SK-N-SH (cell line): ENCODE data around the gene PUS3. TPM values are rescaled to one million over a fixed set of nuclear protein-coding genes. Genes with fewer than 3 reads are reported as not detected.
"Not testable (repeated sequence)": the region's sequence is repeated elsewhere in the genome, so short reads cannot be mapped to it uniquely, and the experiment has no call there.

ENCODE experiments used
- CTCF ChIA-PET: fragments of 300-600, 350-600 bp; formaldehyde crosslinking; extraction: SDS; loops from one replicate; lab custom pipeline; 2021; lab: Yijun Ruan, JAX
- POLR2A ChIA-PET: fragments of 350-600 bp; sonication (Branson Sonifier 250); formaldehyde crosslinking; extraction: SDS; loops from one replicate; lab custom pipeline; 2020; ENCODE audit warnings: antibody characterized with exemption, inconsistent platforms; lab: Yijun Ruan, JAX
- DNase-seq: peaks from one replicate; pipeline ENCODE4 v3.0.0; 2012
- H2AFZ ChIP-seq: fragments of 200-600 bp; sonication (generic); 2 replicates; pipeline ENCODE4 v1.8.1; 2016; ENCODE audit warnings: antibody characterized with exemption, mild to moderate bottlenecking, low read depth
- H3F3A ChIP-seq: fragments of 200-600 bp; sonication (generic); replicated peaks from 2 replicates; pipeline ENCODE3; 2016; ENCODE audit warnings: antibody characterized with exemption, mild to moderate bottlenecking; ENCODE audit not compliant: insufficient read depth
- H3K27ac ChIP-seq, 2 experiments: fragments of 200-500 bp in 1 of 2; fragments of 200-600 bp in 1 of 2; sonication (Bioruptor generic) in 1 of 2; sonication (generic), shearing (Covaris generic) in 1 of 2; 2 replicates each; pipeline versions ENCODE4 v1.5.1 to v1.6.1; 2014 to 2016; ENCODE audit warnings: low read depth in 2 of 2, inconsistent platforms in 1 of 2, low read length in 1 of 2, mild to moderate bottlenecking in 1 of 2, mixed read lengths in 1 of 2
- H3K27me3 ChIP-seq: fragments of 200-600 bp; sonication (generic), shearing (Covaris generic); 2 replicates; pipeline ENCODE4 v1.6.1; 2016; ENCODE audit warnings: mixed run types; ENCODE audit not compliant: insufficient read depth
- H3K36me3 ChIP-seq, 2 experiments: fragments of 200-500 bp in 1 of 2; fragments of 200-600 bp in 1 of 2; sonication (Bioruptor generic) in 1 of 2; sonication (generic) in 1 of 2; replicated peaks in 1 of 2; 2 replicates each; pipeline versions ENCODE3 to v1.5.1; 2014 to 2016; ENCODE audit warnings: low read length in 1 of 2, mild to moderate bottlenecking in 1 of 2; ENCODE audit not compliant: insufficient read depth in 2 of 2, control insufficient read depth in 1 of 2
- H3K4me1 ChIP-seq, 2 experiments: fragments of 200-500 bp in 1 of 2; fragments of 200-600 bp in 1 of 2; sonication (Bioruptor generic) in 1 of 2; sonication (generic), shearing (Covaris generic) in 1 of 2; 2 replicates each; pipeline versions ENCODE4 v1.5.1 to v1.6.1; 2014 to 2016; ENCODE audit warnings: low read depth in 1 of 2, low read length in 1 of 2, mixed run types in 1 of 2; ENCODE audit not compliant: insufficient read depth in 2 of 2, control insufficient read depth in 1 of 2
- H3K4me2 ChIP-seq: fragments of 200-600 bp; sonication (generic), shearing (Covaris generic); 2 replicates; pipeline ENCODE4 v1.6.1; 2017; ENCODE audit warnings: mixed run types
- H3K4me3 ChIP-seq, 2 experiments: fragments of 200-500 bp in 1 of 2; fragments of 200-600 bp in 1 of 2; sonication (Bioruptor generic) in 1 of 2; sonication (generic), shearing (Covaris generic) in 1 of 2; 2 replicates each; pipeline versions ENCODE4 v1.5.1 to v1.8.1; 2014 to 2016; ENCODE audit warnings: low read depth in 2 of 2, inconsistent platforms in 1 of 2, low read length in 1 of 2, mild to moderate bottlenecking in 1 of 2, mixed read lengths in 1 of 2, moderate library complexity in 1 of 2
- H3K79me2 ChIP-seq: fragments of 200-600 bp; sonication (generic); 2 replicates; pipeline ENCODE4 v1.8.1; 2017; ENCODE audit warnings: mild to moderate bottlenecking; ENCODE audit not compliant: insufficient read depth
- H3K9ac ChIP-seq: fragments of 200-600 bp; sonication (generic); 2 replicates; pipeline ENCODE4 v1.6.1; 2017; ENCODE audit warnings: mixed run types
- H3K9me2 ChIP-seq: fragments of 200-600 bp; sonication (generic); 2 replicates; pipeline ENCODE4 v1.6.1; 2017; ENCODE audit warnings: mixed run types
- H3K9me3 ChIP-seq: fragments of 200-600 bp; sonication (generic); 2 replicates; pipeline ENCODE4 v1.6.1; 2017; ENCODE audit warnings: mixed run types, mild to moderate bottlenecking, moderate library complexity
- H4K20me1 ChIP-seq: fragments of 200-600 bp; sonication (generic); 2 replicates; pipeline ENCODE4 v1.6.1; 2017; ENCODE audit warnings: mild to moderate bottlenecking, mixed run types; ENCODE audit not compliant: insufficient read depth
- CTCF ChIP-seq: fragments of 200-600 bp; sonication (generic); IDR thresholded peaks from 2 replicates; pipeline ENCODE4 v1.6.1; 2017; ENCODE audit warnings: antibody characterized with exemption, mild to moderate bottlenecking, moderate library complexity
- EZH2phosphoT487 ChIP-seq: fragments of 200-600 bp; sonication (generic); IDR thresholded peaks from 2 replicates; pipeline ENCODE4 v1.6.1; 2017; ENCODE audit warnings: low read depth, mixed run types, mild to moderate bottlenecking, antibody characterized with exemption, moderate library complexity, borderline replicate concordance
- FOSL2 ChIP-seq: IDR thresholded peaks from 2 replicates; pipeline ENCODE4 v1.4.0; 2012; ENCODE audit warnings: low read depth, mild to moderate bottlenecking, moderate library complexity, borderline replicate concordance
- FOXJ3 ChIP-seq: sonication (generic); formaldehyde crosslinking; IDR thresholded peaks from 2 replicates; pipeline ENCODE4 v1.5.1; 2020; ENCODE audit warnings: mild to moderate bottlenecking, missing genetic modification reagents
- FOXM1 ChIP-seq: IDR thresholded peaks from 2 replicates; pipeline ENCODE4 v1.4.0; 2012; ENCODE audit warnings: low read depth, mild to moderate bottlenecking
- GABPA ChIP-seq: IDR thresholded peaks from 2 replicates; pipeline ENCODE4 v1.4.0; 2012; ENCODE audit warnings: low read depth, mild to moderate bottlenecking
- MEF2A ChIP-seq: IDR thresholded peaks from 2 replicates; pipeline ENCODE4 v1.4.0; 2012; ENCODE audit warnings: low read depth, borderline replicate concordance
- RCOR1 ChIP-seq: fragments of 150-350 bp; IDR thresholded peaks from 2 replicates; pipeline ENCODE4 v1.6.1; 2017; ENCODE audit warnings: antibody characterized with exemption, low read length
- TAF1 ChIP-seq: IDR thresholded peaks from 2 replicates; pipeline ENCODE4 v1.6.1; 2012; ENCODE audit warnings: low read depth, mild to moderate bottlenecking, low read length, moderate library complexity, borderline replicate concordance
- YY1 ChIP-seq: IDR thresholded peaks from 2 replicates; pipeline ENCODE4 v1.4.0; 2012; ENCODE audit warnings: low read depth, mild to moderate bottlenecking
- ZBTB33 ChIP-seq: IDR thresholded peaks from 2 replicates; pipeline ENCODE4 v1.4.0; 2012; ENCODE audit warnings: low read depth, borderline replicate concordance
- WGBS: methylation state at CpG from one replicate; pipeline ENCODE4 v1.1.6; 2017; ENCODE audit warnings: low lambda C conversion rate; 5-methylcytosine and 5-hydroxymethylcytosine counted together
- polyA plus RNA-seq, 3 experiments: library from polyadenylated mRNA; depleted of rRNA; stranded (reverse); fragments of >200 nt; gene quantifications; 2 replicates each; pipeline ENCODE4 v1.2.3, GENCODE V29; 2012

Gene PUS3
- polyA plus RNA-seq, 1 of the 3 experiments (the other 2 are of a cell fraction): 7.0 TPM

GRCh38 chr11:125871391-125872137, 31.4 kb downstream of the PUS3 start (continued):
- no peak for TF ChIP-seq FOSL2
- no peak for TF ChIP-seq ZBTB33
- no peak for TF ChIP-seq EZH2phosphoT487
- TF ChIP-seq TAF1: no peak
- TF ChIP-seq FOXM1: no peak
- no peak for TF ChIP-seq FOXJ3 (CRISPR knock-in tag)
- no peak for TF ChIP-seq MEF2A
- TF ChIP-seq RCOR1: no peak

GRCh38 chr11:125869521-125869920, 33.5 kb downstream of the PUS3 start:
- no peaks in the 10 kb centered on the region for H3K79me2 ChIP-seq
- POLR2A ChIA-PET: no interaction called here
- H3K4me1 ChIP-seq: no peaks in the 10 kb centered on the region
- no peak overlapping the region for H3K4me3 ChIP-seq
- H3K9me3 ChIP-seq: no peaks in the 10 kb centered on the region
- WGBS: 75% methylated on average over 2 of the region's 2 CpGs
- no peaks in the 10 kb centered on the region for H4K20me1 ChIP-seq
- H3K27ac ChIP-seq: no peak overlapping the region
- no peaks in the 10 kb centered on the region for H3F3A ChIP-seq
- no peaks in the 10 kb centered on the region for H3K36me3 ChIP-seq
- no peaks in the 10 kb centered on the region for H3K27me3 ChIP-seq
- TF ChIP-seq CTCF (peak; percentile 33; the same call in 1 of the 2 replicates), GABPA (no peak), YY1 (no peak), ZBTB33 (no peak)
- TF ChIP-seq, all 33 proteins: peak for 1
- Histone ChIP-seq H3K9ac (no peak overlapping the region), H3K9me2 (no peaks in the 10 kb centered on the region), H2AFZ (no peak overlapping the region), H3K4me2 (no peak overlapping the region)
- no peak for DNase-seq
- CTCF ChIA-PET: no interaction called here

GRCh38 chr11:125865354-125865753, 37.7 kb downstream of the PUS3 start:
- H4K20me1 ChIP-seq, H3K27me3 ChIP-seq, H3K79me2 ChIP-seq, POLR2A ChIA-PET, DNase-seq, H3K4me1 ChIP-seq, H2AFZ ChIP-seq, H3K4me3 ChIP-seq, H3K4me2 ChIP-seq, H3F3A ChIP-seq, H3K9ac ChIP-seq, H3K9me3 ChIP-seq, H3K9me2 ChIP-seq, H3K36me3 ChIP-seq, H3K27ac ChIP-seq: not testable (repeated sequence)
- CTCF ChIA-PET: interaction anchor here (1.6 kb wide), 1 partner anchor 9 kb away, joined by 5 read pairs; no protein-coding TSS in a partner anchor
- WGBS: 48% methylated on average over 4 of the region's 4 CpGs

- DNase-seq, H3F3A ChIP-seq, H3K9me2 ChIP-seq, POLR2A ChIA-PET, H3K36me3 ChIP-seq, H4K20me1 ChIP-seq, CTCF ChIA-PET, H3K4me3 ChIP-seq, H3K79me2 ChIP-seq, H3K4me1 ChIP-seq, H3K27ac ChIP-seq, H3K9me3 ChIP-seq, H3K9ac ChIP-seq, H3K27me3 ChIP-seq, H3K4me2 ChIP-seq, H2AFZ ChIP-seq: not testable (repeated sequence)
- WGBS: no CpG with 5 or more reads among the region's 33 CpGs
These were observed 40.2 kb downstream of the PUS3 start for GRCh38 chr11:125862786-125863185.
